HepG2 (cell line): Measurements from ENCODE around the gene MED20. TPM values are rescaled to one million over a fixed set of nuclear protein-coding genes. Genes with fewer than 3 reads are reported as not detected.

Source experiments
- ATAC-seq: fragments of 200-7000 bp; cut with Tn5 transposase; 3 replicates; pipeline ENCODE4 v1.9.1; 2020; ENCODE audit warnings: mild to moderate bottlenecking, moderate library complexity
- BruUV-seq: library from RNA; stranded (reverse); fragments of 400-500 nt; replicated peaks from 2 replicates; lab custom pipeline; 2021; lab: Mats Ljungman, UMichigan
- CTCF ChIA-PET: fragments of 300-600 bp; formaldehyde crosslinking; extraction: SDS; loops from one replicate; lab custom pipeline; 2021; ENCODE audit warnings: low total read pairs, inconsistent platforms, low intra/inter-chr PET ratio; lab: Yijun Ruan, JAX
- POLR2A ChIA-PET: fragments of 350-600 bp; sonication (Branson Sonifier 250); formaldehyde crosslinking; loops from one replicate; lab custom pipeline; 2020; ENCODE audit warnings: antibody characterized with exemption, inconsistent platforms; lab: Yijun Ruan, JAX
- DNase-seq: peaks from one replicate; pipeline ENCODE4 v3.0.0-alpha.2; 2015; ENCODE audit warnings: low spot score
- FAIRE-seq: peaks from 3 replicates; lab custom pipeline; 2011; peaks lifted over from hg19 to GRCh38; lab: Jason Lieb, UNC
- H2AFZ ChIP-seq: one replicate; pipeline ENCODE4 v1.6.1; 2011; ENCODE audit warnings: low read length, inconsistent platforms
- H3K27ac ChIP-seq: fragments of 300-600 bp; 3 replicates; pipeline ENCODE4 v1.8.0; 2011; ENCODE audit warnings: mixed run types, mild to moderate bottlenecking, mixed read lengths, low read length, inconsistent platforms; ENCODE audit not compliant: insufficient read depth; ENCODE audit errors: extremely low read length
- H3K27me3 ChIP-seq, 2 experiments: fragments of 200-600 bp in 1 of 2; 2 replicates in 1 of 2; 3 replicates in 1 of 2; pipeline versions ENCODE4 v1.6.0 to v1.8.0; 2011; ENCODE audit warnings: low read length in 2 of 2, mild to moderate bottlenecking in 2 of 2, moderate library complexity in 2 of 2, inconsistent platforms in 1 of 2; ENCODE audit not compliant: insufficient read depth in 2 of 2, control insufficient read depth in 1 of 2
- H3K36me3 ChIP-seq, 2 experiments: fragments of 200-600 bp in 1 of 2; replicated peaks in 1 of 2; 2 replicates in 1 of 2; 3 replicates in 1 of 2; pipeline versions ENCODE4 v1.5.1 to v1.8.0; 2011; ENCODE audit warnings: low read length in 2 of 2, inconsistent platforms in 1 of 2; ENCODE audit not compliant: insufficient read depth in 2 of 2, control insufficient read depth in 1 of 2
- H3K4me1 ChIP-seq: 2 replicates; pipeline ENCODE4 v1.5.1; 2012; ENCODE audit warnings: low read length, inconsistent platforms; ENCODE audit not compliant: insufficient read depth
- H3K4me2 ChIP-seq: 2 replicates; pipeline ENCODE4 v1.6.0; 2011; ENCODE audit warnings: low read depth, low read length, inconsistent platforms
- H3K4me3 ChIP-seq, 3 experiments: fragments of 200-600 bp in 1 of 3; sonication (generic), shearing (Covaris generic) in 1 of 3; replicated peaks in 1 of 3; 2 replicates each; pipeline ENCODE4 v1.5.1; 2011 to 2016; ENCODE audit warnings: low read length in 3 of 3, inconsistent platforms in 2 of 3, low read depth in 2 of 3, mild to moderate bottlenecking in 2 of 3, control low read depth in 1 of 3, mixed read lengths in 1 of 3; ENCODE audit not compliant: insufficient read depth in 1 of 3
- H3K79me2 ChIP-seq: one replicate; pipeline ENCODE4 v1.6.1; 2011; ENCODE audit warnings: low read length, inconsistent platforms; ENCODE audit not compliant: insufficient read depth
- H3K9ac ChIP-seq: 2 replicates; pipeline ENCODE4 v1.6.0; 2011; ENCODE audit warnings: mild to moderate bottlenecking, low read depth, low read length, inconsistent platforms; ENCODE audit not compliant: insufficient read depth
- H3K9me3 ChIP-seq: 2 replicates; pipeline ENCODE4 v1.5.1; 2012; ENCODE audit warnings: mild to moderate bottlenecking, low read length
- H4K20me1 ChIP-seq: 2 replicates; pipeline ENCODE4 v1.6.0; 2011; ENCODE audit warnings: inconsistent platforms, mild to moderate bottlenecking, low read length, moderate library complexity; ENCODE audit not compliant: insufficient read depth
- CCDC6 ChIP-seq: sonication (generic); formaldehyde crosslinking; IDR thresholded peaks from 2 replicates; pipeline ENCODE4 v1.8.1; 2022; ENCODE audit warnings: mild to moderate bottlenecking, missing genetic modification reagents, moderate library complexity
- CENPT ChIP-seq: sonication (generic); formaldehyde crosslinking; IDR thresholded peaks from 2 replicates; pipeline ENCODE4 v1.8.0; 2022; ENCODE audit warnings: low read depth, mild to moderate bottlenecking, moderate library complexity, missing genetic modification reagents
- GABPA ChIP-seq, 2 experiments: IDR thresholded peaks; 2 replicates each; pipeline ENCODE4 v1.6.1; 2011 to 2016; ENCODE audit warnings: low read depth in 2 of 2, low read length in 1 of 2, missing biosample characterization in 1 of 2, missing genetic modification characterization in 1 of 2
- HMGA1 ChIP-seq: sonication (generic); formaldehyde crosslinking; conservative IDR thresholded peaks from 2 replicates; pipeline ENCODE4 v1.4.0; 2020; ENCODE audit warnings: missing genetic modification reagents
- IRF2 ChIP-seq: IDR thresholded peaks from 2 replicates; pipeline ENCODE4 v1.6.1; 2018; ENCODE audit warnings: missing genetic modification reagents, missing compliant biosample characterization
- JUNB ChIP-seq: sonication (generic); formaldehyde crosslinking; IDR thresholded peaks from 2 replicates; pipeline ENCODE4 v1.8.0; 2022; ENCODE audit warnings: missing genetic modification reagents, mild to moderate bottlenecking, borderline replicate concordance
- MBD4 ChIP-seq: IDR thresholded peaks from 2 replicates; pipeline ENCODE4 v1.6.1; 2012; ENCODE audit warnings: low read length, inconsistent platforms, borderline replicate concordance
- RBAK ChIP-seq: sonication (generic); formaldehyde crosslinking; IDR thresholded peaks from 2 replicates; pipeline ENCODE4 v1.5.1; 2020; ENCODE audit warnings: mild to moderate bottlenecking, missing genetic modification reagents
- ZNF674 ChIP-seq: sonication (generic); formaldehyde crosslinking; IDR thresholded peaks from 2 replicates; pipeline ENCODE4 v1.5.0; 2020; ENCODE audit warnings: low read depth, mild to moderate bottlenecking, missing genetic modification reagents
- ZNF784 ChIP-seq: sonication (generic); formaldehyde crosslinking; IDR thresholded peaks from 2 replicates; pipeline ENCODE4 v1.5.1; 2020; ENCODE audit warnings: missing genetic modification reagents, mild to moderate bottlenecking, borderline replicate concordance
- WGBS: methylation state at CpG from one replicate; pipeline ENCODE4 v1.1.6; 2017; ENCODE audit warnings: low lambda C conversion rate; 5-methylcytosine and 5-hydroxymethylcytosine counted together
- in situ Hi-C: cut with HindIII; loops from 2 replicates; pipeline ENCODE4 v1.10.0; 2017; ENCODE audit warnings: low pct_unique_long_range_greater_than_20kb; ENCODE audit not compliant: extremely low pct_ligation_motif_present
- intact Hi-C: fragments of 100-400 bp; cut with micrococcal nuclease; formaldehyde crosslinking; loops from one replicate; pipeline ENCODE4 v1.10.0; 2022; ENCODE audit not compliant: unreplicated experiment
- polyA plus RNA-seq, 8 experiments: library from polyadenylated mRNA; depleted of rRNA in 3 of 8; stranded (reverse) in 7 of 8; unstranded in 1 of 8; fragments of >200 nt; fragmentation: Illumina TruSeq in 4 of 8; extraction: Trizol in 4 of 8; gene quantifications; 2 replicates each; pipeline versions ENCODE4 v1.2.1 to v1.2.3, GENCODE V29; 2011 to 2016; ENCODE audit warnings: low read depth in 4 of 8, missing spikeins in 1 of 8, mixed read lengths in 1 of 8; ENCODE audit not compliant: insufficient read depth in 1 of 8
- total RNA-seq, 5 experiments: library from RNA; depleted of rRNA; stranded (reverse); fragments of >200 nt; fragmentation: Illumina TruSeq; extraction: Trizol; gene quantifications; 2 replicates each; pipeline ENCODE4 v1.2.3, GENCODE V29; 2016; ENCODE audit warnings: low read depth in 1 of 5

Gene MED20
- total and polyA plus RNA-seq, 2 of the 13 experiments (the other 11 are each of a cell fraction or from before 2014, with no cell fraction given): 28.1 to 41.1 TPM

DNA sequence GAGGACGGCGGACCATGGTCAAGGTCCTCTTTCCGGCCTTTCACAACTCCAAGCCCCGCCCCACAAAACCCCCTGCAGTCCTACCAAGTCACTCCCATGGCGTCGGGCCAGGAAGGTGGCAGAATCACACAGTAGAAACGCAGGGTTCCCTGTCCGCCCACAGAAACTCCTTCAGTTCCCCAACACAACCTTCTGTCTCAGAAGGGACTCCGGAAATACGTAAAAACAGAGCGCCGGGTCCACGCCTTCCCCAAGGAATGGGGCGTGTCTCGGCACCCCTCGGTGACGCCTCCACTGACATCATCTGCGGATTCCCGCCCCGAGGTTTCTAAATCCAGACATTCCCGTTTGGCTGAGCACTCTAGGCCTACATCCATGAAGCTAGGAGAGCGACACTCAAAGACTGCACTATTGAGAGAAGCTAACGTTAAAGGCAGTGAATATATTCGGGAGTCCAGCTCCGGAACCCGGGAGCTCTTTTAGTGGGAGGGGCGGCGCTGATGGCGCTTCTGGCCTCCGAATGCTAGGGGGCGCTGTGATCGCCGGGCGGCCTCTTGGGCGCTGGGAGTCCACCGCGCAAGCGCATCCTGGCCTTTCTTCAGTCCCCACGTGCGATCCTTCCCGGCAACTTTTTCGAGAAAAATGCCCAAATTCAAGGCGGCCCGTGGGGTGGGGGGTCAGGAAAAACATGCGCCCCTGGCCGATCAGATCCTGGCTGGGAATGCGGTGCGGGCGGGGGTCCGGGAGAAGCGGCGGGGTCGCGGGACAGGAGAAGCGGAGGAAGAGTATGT, at the start of gene MED20, which contains the start of gene BYSL (continued):
- TF ChIP-seq MBD4: no peak
- peak; percentile 89; the same call in 1 of the 2 replicates for TF ChIP-seq ZNF784
- TF ChIP-seq JUNB (CRISPR knock-in tag): no peak
- peak; percentile 90; the same call in 1 of the 2 replicates for TF ChIP-seq CCDC6
- peak; percentile 94 for TF ChIP-seq IRF2
- TF ChIP-seq ZNF674 (CRISPR knock-in tag): no peak
- no peak for TF ChIP-seq HMGA1 (CRISPR knock-in tag)
- 0 out of 2 replicates have a peak, but pooled peaks have one; percentile 60 for TF ChIP-seq CENPT (CRISPR knock-in tag)
- TF ChIP-seq RBAK (CRISPR knock-in tag): no peak
- TF ChIP-seq, all 625 proteins: peak for 356

DNA sequence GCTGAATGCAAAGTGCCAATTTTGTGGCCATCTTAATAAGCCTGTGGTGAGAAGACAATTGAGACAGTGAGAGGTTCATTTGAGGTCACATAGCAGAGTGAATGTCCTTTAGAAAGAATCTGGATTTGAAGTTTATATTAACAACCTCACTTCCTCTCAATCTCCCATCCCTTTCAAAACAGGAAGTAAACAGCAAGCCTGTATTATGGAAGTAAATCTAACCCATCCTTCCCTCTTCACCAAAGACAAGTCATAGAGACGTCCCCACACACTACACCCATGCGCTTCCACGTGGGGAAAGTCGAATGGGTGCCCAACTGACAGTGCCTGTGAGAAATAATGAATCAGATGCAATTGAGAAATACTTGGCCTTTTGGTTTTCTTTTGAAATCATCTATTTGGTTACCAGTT, 49.5 kb upstream of the MED20 start:
- 36% methylated on average over 4 of the region's 4 CpGs for WGBS

More for the DNA sequence above, 49.5 kb upstream of the MED20 start:
- Histone ChIP-seq H3K27me3 (no peaks in the 10 kb centered on the region), H3K9ac (no peak overlapping the region), H3K4me3 (no peak overlapping the region), H3K79me2 (no peaks in the 10 kb centered on the region), H3K36me3 (no peaks in the 10 kb centered on the region), H3K4me1 (peaks cover 25% of the 10 kb centered on the region), H3K4me2 (no peak overlapping the region)
- FAIRE-seq: no peak
- TF ChIP-seq CENPT (CRISPR knock-in tag) (no peak), GABPA (IDR thresholded peaks at IDR 0.05; ENCODE audit: low read depth, low read length) (no peak), GABPA (CRISPR knock-in tag; IDR thresholded peaks at IDR 0.05; ENCODE audit: low read depth) (0 out of 2 replicates have a peak, but pooled peaks have one; percentile 10)
- TF ChIP-seq, all 625 proteins: peak for 1
- POLR2A ChIA-PET: no interaction called here
- BruUV-seq: no TSS peak
- Histone ChIP-seq H2AFZ (no peak overlapping the region), H4K20me1 (no peaks in the 10 kb centered on the region), H3K9me3 (no peaks in the 10 kb centered on the region), H3K27ac (no peak overlapping the region)
- in situ Hi-C loops (no loop called here), intact Hi-C loops (no loop called here)
- ATAC-seq: no peak
- no peak for DNase-seq
- CTCF ChIA-PET: no interaction called here
